Type B pancreatic cell (in vitro differentiated cells): ENCODE measurements around the gene SLCO1B1. TPM values are rescaled to one million over a fixed set of nuclear protein-coding genes. Genes with fewer than 3 reads are reported as not detected.
"Not testable (repeated sequence)": the region's sequence is repeated elsewhere in the genome, so short reads cannot be mapped to it uniquely, and the experiment has no call there.

Source experiments
- DNase-seq: peaks from one replicate; pipeline ENCODE4 v3.0.0; 2021; ENCODE audit warnings: mixed read lengths; ENCODE audit not compliant: unreplicated experiment; ENCODE audit errors: extremely low spot score
- H3K27ac Mint-ChIP-seq: 2 replicates; pipeline ENCODE4 v1.8.0; 2021; ENCODE audit warnings: mild to moderate bottlenecking, mixed read lengths
- H3K27me3 Mint-ChIP-seq: 2 replicates; pipeline ENCODE4 v1.8.0; 2021; ENCODE audit warnings: mixed read lengths
- H3K36me3 Mint-ChIP-seq: 2 replicates; pipeline ENCODE4 v1.8.0; 2021; ENCODE audit warnings: mixed read lengths
- H3K4me1 Mint-ChIP-seq: one replicate; pipeline ENCODE4 v1.8.0; 2021; ENCODE audit warnings: mixed read lengths; ENCODE audit not compliant: unreplicated experiment
- H3K4me3 Mint-ChIP-seq: 2 replicates; pipeline ENCODE4 v1.8.0; 2021; ENCODE audit warnings: mild to moderate bottlenecking, mixed read lengths
- H3K9me3 Mint-ChIP-seq: 2 replicates; pipeline ENCODE4 v1.8.0; 2021; ENCODE audit warnings: mixed read lengths
- total RNA-seq: library from RNA; stranded (reverse); gene quantifications from 2 replicates; pipeline ENCODE4 v1.2.1, GENCODE V29; 2021; ENCODE audit warnings: low replicate concordance
- TF ChIP-seq, protein P1 (sequence below): fragments of 200-600 bp; sonication (generic); conservative IDR thresholded peaks from 2 replicates; pipeline ENCODE4 v1.5.0; 2021; ENCODE audit warnings: antibody characterized with exemption, mild to moderate bottlenecking

SLCO1B1 gene
- total RNA-seq, 1 donor from 2014 or later = not detected

DNA sequence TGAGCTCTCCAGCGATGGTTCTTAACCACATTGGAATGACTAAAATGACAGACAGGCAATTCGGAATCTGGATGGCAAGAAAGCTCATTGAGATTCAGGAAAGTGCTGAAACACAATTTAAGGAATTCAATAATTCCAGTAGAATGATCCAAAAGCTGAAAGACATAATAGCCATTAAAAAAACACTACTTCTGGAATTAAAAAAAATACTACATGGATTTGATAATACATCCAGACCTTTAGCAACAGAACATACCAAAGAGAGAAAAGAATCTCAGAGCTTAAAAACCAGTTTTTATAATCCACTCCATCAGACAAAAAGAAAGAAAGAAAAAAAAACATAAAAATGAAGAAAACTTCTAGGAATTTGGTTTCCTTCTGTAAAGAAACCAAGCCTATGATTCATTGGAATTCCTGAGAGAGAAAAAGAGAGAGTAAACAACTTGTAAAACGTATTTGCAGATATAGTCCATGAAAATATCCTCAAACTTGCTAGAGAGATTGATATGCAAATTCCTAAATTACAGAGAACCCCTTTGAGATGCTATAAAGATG, 52.8 kb downstream of the SLCO1B1 start:
- no peaks in the 10 kb centered on the region for H3K9me3 Mint-ChIP-seq
- DNase-seq = no peak
- H3K27ac Mint-ChIP-seq = no peak overlapping the region
- H3K36me3 Mint-ChIP-seq = no peaks in the 10 kb centered on the region
- H3K4me1 Mint-ChIP-seq = no peaks in the 10 kb centered on the region
- H3K27me3 Mint-ChIP-seq = peaks cover 11% of the 10 kb centered on the region
- H3K4me3 Mint-ChIP-seq = no peak overlapping the region
- TF ChIP-seq, protein P1, sequence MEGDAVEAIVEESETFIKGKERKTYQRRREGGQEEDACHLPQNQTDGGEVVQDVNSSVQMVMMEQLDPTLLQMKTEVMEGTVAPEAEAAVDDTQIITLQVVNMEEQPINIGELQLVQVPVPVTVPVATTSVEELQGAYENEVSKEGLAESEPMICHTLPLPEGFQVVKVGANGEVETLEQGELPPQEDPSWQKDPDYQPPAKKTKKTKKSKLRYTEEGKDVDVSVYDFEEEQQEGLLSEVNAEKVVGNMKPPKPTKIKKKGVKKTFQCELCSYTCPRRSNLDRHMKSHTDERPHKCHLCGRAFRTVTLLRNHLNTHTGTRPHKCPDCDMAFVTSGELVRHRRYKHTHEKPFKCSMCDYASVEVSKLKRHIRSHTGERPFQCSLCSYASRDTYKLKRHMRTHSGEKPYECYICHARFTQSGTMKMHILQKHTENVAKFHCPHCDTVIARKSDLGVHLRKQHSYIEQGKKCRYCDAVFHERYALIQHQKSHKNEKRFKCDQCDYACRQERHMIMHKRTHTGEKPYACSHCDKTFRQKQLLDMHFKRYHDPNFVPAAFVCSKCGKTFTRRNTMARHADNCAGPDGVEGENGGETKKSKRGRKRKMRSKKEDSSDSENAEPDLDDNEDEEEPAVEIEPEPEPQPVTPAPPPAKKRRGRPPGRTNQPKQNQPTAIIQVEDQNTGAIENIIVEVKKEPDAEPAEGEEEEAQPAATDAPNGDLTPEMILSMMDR = no peak

DNA sequence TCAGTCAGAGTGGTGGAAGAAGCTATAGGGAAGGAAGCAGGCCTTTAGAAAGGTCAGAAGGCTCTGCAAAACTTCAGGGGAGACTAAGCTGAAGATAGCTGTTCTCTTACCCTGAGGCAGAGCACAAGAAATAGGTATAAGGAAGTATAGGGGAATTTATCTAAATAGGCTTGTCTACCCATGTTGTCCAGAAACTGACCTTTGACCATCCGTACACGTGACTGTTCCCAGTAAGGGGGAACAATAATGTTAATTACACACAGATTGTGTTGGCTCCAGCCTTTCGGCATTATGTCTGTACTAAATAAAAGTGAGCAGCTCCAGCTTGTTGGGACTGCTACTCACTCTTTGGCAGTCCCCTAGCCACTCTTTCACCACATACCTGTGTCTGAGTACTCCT, 59.0 kb downstream of the SLCO1B1 start:
- no peaks in the 10 kb centered on the region for H3K9me3 Mint-ChIP-seq
- H3K27ac Mint-ChIP-seq = no peak overlapping the region
- H3K36me3 Mint-ChIP-seq = no peaks in the 10 kb centered on the region
- no peak overlapping the region for H3K4me3 Mint-ChIP-seq
- H3K27me3 Mint-ChIP-seq = peaks cover 11% of the 10 kb centered on the region
- DNase-seq = no peak
- TF ChIP-seq, protein P1 = no peak
- H3K4me1 Mint-ChIP-seq = no peaks in the 10 kb centered on the region

DNA sequence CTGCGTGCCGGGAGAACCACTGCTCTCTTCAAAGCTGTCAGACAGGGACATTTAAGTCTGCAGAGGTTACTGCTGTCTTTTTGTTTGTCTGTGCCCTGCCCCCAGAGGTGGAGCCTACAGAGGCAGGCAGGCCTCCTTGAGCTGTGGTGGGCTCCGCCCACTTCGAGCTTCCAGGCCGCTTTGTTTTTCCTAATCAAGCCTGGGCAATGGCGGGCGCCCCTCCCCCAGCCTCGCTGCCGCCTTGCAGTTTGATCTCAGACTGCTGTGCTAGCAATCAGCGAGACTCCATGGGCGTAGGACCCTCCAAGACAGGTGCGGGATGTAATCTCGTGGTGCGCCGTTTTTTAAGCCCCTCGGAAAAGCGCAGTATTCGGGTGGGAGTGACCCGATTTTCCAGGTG, 83.4 kb downstream of the SLCO1B1 start:
- H3K36me3 Mint-ChIP-seq, H3K27me3 Mint-ChIP-seq, H3K9me3 Mint-ChIP-seq, H3K4me1 Mint-ChIP-seq, DNase-seq: not testable (repeated sequence)
- Mint-ChIP-seq H3K4me3 (peak overlapping the region; percentile 88), H3K27ac (peak overlapping the region; percentile 88)

DNA sequence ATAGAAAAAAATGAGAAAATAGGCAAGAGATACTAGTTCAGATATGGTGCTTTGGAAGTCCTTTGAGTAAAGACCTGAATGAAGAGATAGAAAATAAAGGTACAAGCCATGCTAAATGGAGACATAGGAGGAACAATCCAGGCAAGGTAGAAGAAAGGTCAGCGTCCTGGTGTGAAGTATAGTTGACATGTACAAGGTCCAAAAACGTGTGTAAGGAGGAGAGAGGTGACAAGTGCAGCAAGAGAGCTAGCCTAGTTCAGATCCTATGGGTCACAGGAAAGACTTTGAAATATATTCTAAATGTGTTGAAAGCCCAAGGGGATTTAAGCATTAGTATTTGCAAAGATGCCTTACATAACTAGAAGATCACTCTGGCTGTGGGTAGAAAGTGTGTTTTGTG, 88.2 kb downstream of the SLCO1B1 start:
- no peak for DNase-seq
- Mint-ChIP-seq H3K27ac (no peak overlapping the region), H3K4me3 (no peak overlapping the region), H3K9me3 (no peaks in the 10 kb centered on the region), H3K4me1 (no peaks in the 10 kb centered on the region), H3K36me3 (no peaks in the 10 kb centered on the region), H3K27me3 (no peaks in the 10 kb centered on the region)
- TF ChIP-seq, protein P1 = no peak

DNA sequence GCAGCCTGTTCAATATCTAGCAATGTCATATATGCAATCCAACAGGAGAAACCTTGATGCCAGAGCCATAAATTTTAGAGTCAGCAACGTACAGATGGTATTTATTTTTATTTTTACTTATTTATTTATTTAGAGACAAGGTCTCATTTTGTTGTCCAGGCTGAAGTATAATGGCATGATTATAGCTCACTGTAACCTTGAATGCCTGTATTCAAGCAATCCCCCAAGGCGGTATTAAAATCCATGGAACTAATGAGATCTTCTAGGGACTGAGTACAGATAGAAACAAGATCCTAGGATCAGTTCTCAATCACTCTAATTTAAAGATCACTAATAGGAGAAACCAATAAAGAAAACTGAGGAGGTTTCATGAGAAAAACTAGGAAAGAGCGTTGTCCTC, 89.3 kb downstream of the SLCO1B1 start:
- H3K27me3 Mint-ChIP-seq = no peaks in the 10 kb centered on the region
- no peaks in the 10 kb centered on the region for H3K9me3 Mint-ChIP-seq
- TF ChIP-seq, protein P1 = no peak
- no peak overlapping the region for H3K4me3 Mint-ChIP-seq
- H3K36me3 Mint-ChIP-seq = no peaks in the 10 kb centered on the region
- H3K4me1 Mint-ChIP-seq = no peaks in the 10 kb centered on the region
- no peak overlapping the region for H3K27ac Mint-ChIP-seq
- DNase-seq = no peak

DNA sequence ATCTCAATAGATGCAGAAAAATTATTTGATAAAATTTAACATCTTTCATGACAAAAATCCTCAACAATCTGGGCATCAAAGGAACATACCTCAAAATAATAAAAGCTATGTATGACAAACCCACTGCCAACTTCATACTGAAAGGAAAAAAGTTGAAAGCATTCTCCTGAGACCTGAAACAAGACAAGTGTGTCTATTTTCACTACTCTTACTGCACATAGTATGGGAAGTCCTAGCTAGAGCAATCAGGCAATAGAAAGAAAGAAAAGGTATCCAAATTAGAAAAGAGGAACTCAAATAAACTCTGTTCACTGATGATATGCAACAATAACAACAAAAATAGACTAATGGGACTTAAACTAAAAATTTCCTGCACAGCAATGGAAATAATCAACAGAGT, 90.1 kb downstream of the SLCO1B1 start:
- H3K36me3 Mint-ChIP-seq = no peaks in the 10 kb centered on the region
- no peak overlapping the region for H3K27ac Mint-ChIP-seq
- no peaks in the 10 kb centered on the region for H3K4me1 Mint-ChIP-seq
- no peak for DNase-seq
- H3K4me3 Mint-ChIP-seq = no peak overlapping the region
- no peaks in the 10 kb centered on the region for H3K27me3 Mint-ChIP-seq
- H3K9me3 Mint-ChIP-seq = no peaks in the 10 kb centered on the region
- TF ChIP-seq, protein P1 = no peak
